Mucosa of stomach (tissue), 1 donor: ENCODE data around the gene MAST1.

Experiments
- H3K27me3 ChIP-seq: one replicate; pipeline ENCODE4 v1.7.0; 2013; ENCODE audit warnings: mild to moderate bottlenecking, low read length; ENCODE audit not compliant: control insufficient read depth, insufficient read depth
- H3K36me3 ChIP-seq: one replicate; pipeline ENCODE4 v1.7.0; 2013; ENCODE audit warnings: low read length; ENCODE audit not compliant: control insufficient read depth, insufficient read depth
- H3K4me1 ChIP-seq: one replicate; pipeline ENCODE4 v1.7.0; 2013; ENCODE audit warnings: mild to moderate bottlenecking, low read length; ENCODE audit not compliant: control insufficient read depth, insufficient read depth
- H3K4me3 ChIP-seq: one replicate; pipeline ENCODE4 v1.7.0; 2013; ENCODE audit warnings: low read length
- H3K9ac ChIP-seq: one replicate; pipeline ENCODE4 v1.7.0; 2013; ENCODE audit warnings: mild to moderate bottlenecking, low read length, moderate library complexity
- H3K9me3 ChIP-seq: one replicate; pipeline ENCODE4 v1.7.0; 2013; ENCODE audit warnings: mild to moderate bottlenecking, low read length, moderate library complexity; ENCODE audit not compliant: control insufficient read depth
- donor health status: Pancreatic carcinoma.

MAST1 gene

GRCh38 chr19:12868540-12869112 is 30.3 kb downstream of the MAST1 start:
- no peaks in the 10 kb centered on the region for H3K9me3 ChIP-seq
- no peaks in the 10 kb centered on the region for H3K36me3 ChIP-seq

DNA sequence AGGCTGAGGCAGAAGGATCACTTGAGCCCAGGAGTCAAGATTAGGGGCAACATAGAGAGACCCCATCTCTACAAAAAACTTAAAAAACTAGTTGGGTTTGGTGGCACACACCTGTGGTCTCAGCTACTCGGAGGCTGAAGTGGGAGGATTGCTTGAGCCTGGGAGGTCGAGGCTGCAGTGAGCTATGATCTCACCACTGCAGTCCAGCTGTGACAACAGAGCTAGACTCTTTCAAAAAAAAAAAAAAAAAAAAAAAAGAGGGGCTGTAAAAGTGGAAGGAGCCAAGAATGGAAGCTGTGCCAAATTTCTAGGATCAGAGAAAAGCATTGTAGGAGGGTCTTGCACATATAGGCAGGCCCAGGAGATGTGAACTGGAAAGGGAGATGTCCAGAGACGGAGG is 33.4 kb downstream of the MAST1 start:
- Histone ChIP-seq H3K9me3 (no peaks in the 10 kb centered on the region), H3K27me3 (no peaks in the 10 kb centered on the region), H3K36me3 (no peaks in the 10 kb centered on the region), H3K4me3 (no peak overlapping the region), H3K9ac (no peak overlapping the region), H3K4me1 (peaks cover 19% of the 10 kb centered on the region)

More at GRCh38 chr19:12868540-12869112, 30.3 kb downstream of the MAST1 start:
- Histone ChIP-seq H3K27me3 (no peaks in the 10 kb centered on the region), H3K4me3 (no peak overlapping the region), H3K9ac (no peak overlapping the region), H3K4me1 (peaks cover 18% of the 10 kb centered on the region)

DNA sequence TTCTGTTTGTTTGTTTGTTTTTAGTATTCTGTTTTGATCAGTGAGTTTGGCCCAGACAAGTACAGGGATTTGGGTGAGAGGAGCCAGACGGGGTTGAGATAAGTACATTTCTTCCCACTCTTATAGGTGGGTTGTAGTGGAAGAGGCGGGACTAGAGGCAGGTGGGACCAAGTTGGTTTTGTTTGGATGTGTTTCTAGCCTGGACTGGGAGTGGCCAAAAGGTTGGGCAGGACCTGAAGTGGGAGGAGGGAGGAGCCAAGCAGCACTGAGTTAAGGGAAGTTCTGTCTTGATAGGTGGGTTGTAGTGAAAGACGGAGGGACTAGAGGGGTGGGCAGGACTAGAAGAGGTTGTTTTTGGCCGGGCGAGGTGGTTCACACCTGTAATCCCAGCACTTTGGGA is 33.9 kb downstream of the MAST1 start:
- H3K9ac ChIP-seq = no peak overlapping the region
- peaks cover 16% of the 10 kb centered on the region for H3K4me1 ChIP-seq
- no peaks in the 10 kb centered on the region for H3K27me3 ChIP-seq
- H3K9me3 ChIP-seq = no peaks in the 10 kb centered on the region
- no peaks in the 10 kb centered on the region for H3K36me3 ChIP-seq
- H3K4me3 ChIP-seq = no peak overlapping the region

DNA sequence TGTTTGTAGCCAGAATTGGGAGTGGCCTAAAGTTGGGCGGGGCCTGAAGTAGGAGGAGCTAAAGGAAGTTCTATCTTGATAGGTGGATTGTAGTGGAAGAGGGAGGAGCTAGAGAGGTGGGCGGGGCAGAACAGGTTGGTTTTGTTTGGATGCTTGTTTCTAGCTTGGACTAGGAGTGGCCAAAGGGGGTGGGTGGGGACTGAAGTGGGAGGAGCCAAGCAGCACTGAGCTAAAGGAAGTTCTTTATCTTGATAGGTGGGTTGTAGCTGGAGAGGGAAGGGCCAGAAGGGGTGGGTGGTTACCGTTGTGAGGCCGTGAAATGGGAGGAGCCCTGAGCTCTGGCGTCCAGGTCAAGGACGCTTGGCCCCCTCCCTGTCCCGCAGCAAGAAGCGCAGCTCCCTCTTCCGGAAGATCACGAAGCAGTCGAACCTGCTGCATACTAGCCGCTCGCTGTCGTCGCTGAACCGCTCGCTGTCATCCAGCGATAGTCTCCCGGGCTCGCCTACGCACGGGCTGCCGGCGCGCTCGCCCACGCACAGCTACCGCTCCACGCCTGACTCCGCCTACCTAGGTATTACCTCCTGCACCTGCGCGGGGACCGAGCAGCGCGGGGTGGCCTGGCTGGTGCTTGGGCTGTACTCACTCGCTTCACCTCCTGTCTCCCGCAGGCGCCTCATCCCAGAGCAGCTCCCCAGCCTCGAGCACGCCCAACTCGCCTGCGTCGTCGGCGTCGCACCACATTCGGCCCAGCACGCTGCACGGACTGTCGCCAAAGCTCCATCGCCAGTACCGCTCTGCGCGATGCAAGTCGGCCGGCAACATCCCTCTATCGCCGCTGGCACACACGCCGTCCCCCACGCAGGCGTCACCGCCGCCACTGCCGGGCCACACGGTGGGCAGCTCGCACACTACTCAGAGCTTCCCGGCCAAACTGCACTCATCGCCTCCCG is 34.9 kb downstream of the MAST1 start:
- peak overlapping the region; percentile 9 for H3K4me3 ChIP-seq
- no peaks in the 10 kb centered on the region for H3K36me3 ChIP-seq
- peaks cover 9% of the 10 kb centered on the region for H3K4me1 ChIP-seq
- no peaks in the 10 kb centered on the region for H3K27me3 ChIP-seq
- H3K9me3 ChIP-seq = no peaks in the 10 kb centered on the region
- peak overlapping the region; percentile 17 for H3K9ac ChIP-seq

- Histone ChIP-seq H3K36me3 (no peaks in the 10 kb centered on the region), H3K9me3 (no peaks in the 10 kb centered on the region), H3K4me3 (peak overlapping the region; percentile 9), H3K27me3 (no peaks in the 10 kb centered on the region), H3K4me1 (peaks cover 9% of the 10 kb centered on the region), H3K9ac (no peak overlapping the region)
These were observed 35.8 kb downstream of the MAST1 start for GRCh38 chr19:12873891-12874745.

DNA sequence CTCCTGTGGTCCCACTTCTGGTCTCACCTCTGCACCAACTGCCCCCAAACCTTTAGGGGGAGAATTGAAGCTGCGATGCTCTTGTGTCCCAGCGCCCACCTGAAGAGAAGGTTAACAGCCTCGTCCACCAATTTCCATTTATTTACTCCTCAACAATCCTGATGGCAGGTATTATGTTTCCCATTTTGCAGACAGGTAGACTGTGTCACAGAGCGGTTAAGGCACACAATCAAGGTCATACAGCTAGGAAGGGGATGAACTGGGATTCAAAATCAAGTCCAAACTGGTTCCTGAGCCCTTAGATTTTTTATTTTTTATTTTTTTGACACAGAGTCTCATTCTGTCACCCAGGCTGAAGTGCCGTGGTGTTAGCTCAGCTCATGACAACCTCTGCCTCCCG is 36.8 kb downstream of the MAST1 start:
- H3K4me1 ChIP-seq = peaks cover 10% of the 10 kb centered on the region
- no peak overlapping the region for H3K4me3 ChIP-seq
- H3K36me3 ChIP-seq = no peaks in the 10 kb centered on the region
- no peak overlapping the region for H3K9ac ChIP-seq
- no peaks in the 10 kb centered on the region for H3K9me3 ChIP-seq
- H3K27me3 ChIP-seq = no peaks in the 10 kb centered on the region

DNA sequence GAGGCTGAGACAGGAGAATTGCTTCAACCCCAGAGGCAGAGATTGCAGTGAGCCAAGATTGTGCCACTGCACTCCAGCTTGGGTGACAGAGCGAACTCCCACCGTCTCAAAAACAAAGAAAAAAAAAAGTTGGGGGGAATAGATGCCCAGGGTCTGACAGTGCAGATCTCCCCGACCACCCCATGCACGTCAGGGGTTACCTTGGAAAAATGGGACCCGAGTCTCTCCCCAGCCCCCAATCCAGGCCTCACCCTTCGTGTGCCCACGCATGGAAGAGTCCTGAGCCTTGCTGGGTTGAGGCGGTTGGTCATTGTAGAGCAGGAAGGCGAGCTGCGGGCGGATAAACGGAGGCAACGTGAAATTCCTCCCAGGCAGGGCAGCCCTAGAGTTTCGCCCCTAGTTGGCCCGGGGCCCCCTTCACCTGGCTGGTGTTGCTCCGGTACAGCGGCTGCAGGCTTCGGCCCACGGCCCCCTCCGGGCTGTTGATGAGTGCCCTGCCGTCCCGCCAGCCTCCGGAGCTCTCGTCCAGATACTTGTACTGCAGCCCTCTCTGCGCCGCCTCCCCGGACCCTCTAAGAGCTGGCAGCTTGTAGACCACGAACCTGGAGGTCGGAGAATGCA is 42.3 kb downstream of the MAST1 start:
- peaks cover 18% of the 10 kb centered on the region for H3K4me1 ChIP-seq
- H3K9me3 ChIP-seq = peaks cover 4% of the 10 kb centered on the region
- no peaks in the 10 kb centered on the region for H3K36me3 ChIP-seq
- H3K4me3 ChIP-seq = peak overlapping the region; percentile 44
- H3K9ac ChIP-seq = peak overlapping the region; percentile 79
- peaks cover 15% of the 10 kb centered on the region for H3K27me3 ChIP-seq

DNA sequence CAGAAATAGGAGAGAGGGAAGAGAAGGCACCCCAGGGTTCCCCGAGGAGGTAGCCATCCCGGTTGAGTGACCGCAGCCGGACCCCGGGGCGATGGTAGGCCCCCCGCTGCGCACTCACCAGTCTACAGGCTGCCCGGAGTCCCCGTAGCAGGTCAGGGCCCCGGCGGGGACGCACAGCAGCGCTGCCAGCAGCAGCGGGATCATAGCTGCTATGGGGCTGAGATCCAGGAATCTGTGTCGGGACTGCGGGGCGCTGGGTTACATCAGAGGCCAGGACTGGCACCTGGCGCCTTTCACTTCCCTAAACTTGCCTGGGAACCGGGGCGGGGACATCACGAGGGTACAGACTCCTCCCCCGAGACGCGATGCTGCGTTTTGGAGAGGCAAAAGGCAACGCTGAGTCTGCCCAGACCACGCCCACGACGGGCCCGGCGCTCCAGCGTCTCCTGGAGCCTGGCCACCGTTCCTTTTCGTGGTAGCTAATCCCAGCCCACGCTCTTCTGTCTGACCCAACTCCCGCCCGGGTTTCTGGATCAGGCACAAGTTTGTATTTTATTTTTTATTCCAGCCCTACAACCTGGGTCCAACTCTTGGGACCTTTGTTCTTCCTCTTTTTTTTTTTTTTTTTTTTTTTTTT is 43.0 kb downstream of the MAST1 start, which contains the start of gene DNASE2:
Gene DNASE2, minus strand, starts transcription at position 278 of the 637 bp plus-strand sequence. Its CDS starts 74 bp downstream, at position 204.
- peaks cover 18% of the 10 kb centered on the region for H3K4me1 ChIP-seq
- peak within 1 kb of the TSS; percentile 79 for H3K9ac ChIP-seq
- peaks cover 21% of the 10 kb centered on the region for H3K27me3 ChIP-seq

DNA sequence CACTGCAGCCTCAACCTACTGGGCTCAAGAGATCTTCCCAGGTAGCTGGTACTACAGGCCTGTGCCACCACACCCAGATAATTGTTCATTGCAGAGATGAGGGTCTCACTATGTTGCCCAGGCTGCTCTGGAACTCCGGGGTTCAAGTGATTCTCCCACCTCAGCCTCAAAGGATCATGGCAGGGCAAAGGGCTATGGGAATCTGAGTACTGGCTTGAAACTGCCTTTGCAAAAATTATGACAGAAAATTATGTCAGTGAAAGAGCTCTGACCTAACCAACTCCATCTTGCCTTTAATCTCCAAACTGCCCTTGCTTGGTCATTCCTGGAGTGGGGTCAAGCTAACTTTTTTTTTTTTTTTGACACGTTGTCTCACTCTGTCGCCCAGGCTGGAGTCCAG is 44.3 kb downstream of the MAST1 start:
- Histone ChIP-seq H3K36me3 (no peaks in the 10 kb centered on the region), H3K27me3 (peaks cover 28% of the 10 kb centered on the region), H3K4me3 (no peak overlapping the region), H3K9me3 (peaks cover 4% of the 10 kb centered on the region), H3K4me1 (peaks cover 18% of the 10 kb centered on the region), H3K9ac (no peak overlapping the region)

More for the DNA sequence above, 43.0 kb downstream of the MAST1 start, which contains the start of gene DNASE2:
- H3K36me3 ChIP-seq = no peaks in the 10 kb centered on the region
- H3K9me3 ChIP-seq = peaks cover 4% of the 10 kb centered on the region
- peak within 1 kb of the TSS; percentile 44 for H3K4me3 ChIP-seq

GRCh38 chr19:12884202-12884601 is 45.9 kb downstream of the MAST1 start:
- Histone ChIP-seq H3K27me3 (peaks cover 28% of the 10 kb centered on the region), H3K9ac (no peak overlapping the region), H3K36me3 (no peaks in the 10 kb centered on the region), H3K4me1 (peaks cover 18% of the 10 kb centered on the region), H3K4me3 (no peak overlapping the region), H3K9me3 (peaks cover 4% of the 10 kb centered on the region)

GRCh38 chr19:12884627-12884925 is 46.3 kb downstream of the MAST1 start:
- H3K36me3 ChIP-seq = no peaks in the 10 kb centered on the region
- H3K27me3 ChIP-seq = peaks cover 28% of the 10 kb centered on the region
- H3K9ac ChIP-seq = no peak overlapping the region
- H3K4me3 ChIP-seq = no peak overlapping the region
- peaks cover 4% of the 10 kb centered on the region for H3K9me3 ChIP-seq
- peaks cover 18% of the 10 kb centered on the region for H3K4me1 ChIP-seq
